ENCODE measurements around the gene AHSG. TPM values are rescaled to one million over a fixed set of nuclear protein-coding genes. Genes with fewer than 3 reads are reported as not detected.
A peak's percentile ranks its signal among the peaks of the same experiment; 100 is the strongest.
"Not testable (repeated sequence)": the region's sequence is repeated elsewhere in the genome, so short reads cannot be mapped to it uniquely, and the experiment has no call there.

Gene AHSG
- total and polyA plus RNA-seq, 10 donors = 0.30 TPM; not detected in 9

DNA sequence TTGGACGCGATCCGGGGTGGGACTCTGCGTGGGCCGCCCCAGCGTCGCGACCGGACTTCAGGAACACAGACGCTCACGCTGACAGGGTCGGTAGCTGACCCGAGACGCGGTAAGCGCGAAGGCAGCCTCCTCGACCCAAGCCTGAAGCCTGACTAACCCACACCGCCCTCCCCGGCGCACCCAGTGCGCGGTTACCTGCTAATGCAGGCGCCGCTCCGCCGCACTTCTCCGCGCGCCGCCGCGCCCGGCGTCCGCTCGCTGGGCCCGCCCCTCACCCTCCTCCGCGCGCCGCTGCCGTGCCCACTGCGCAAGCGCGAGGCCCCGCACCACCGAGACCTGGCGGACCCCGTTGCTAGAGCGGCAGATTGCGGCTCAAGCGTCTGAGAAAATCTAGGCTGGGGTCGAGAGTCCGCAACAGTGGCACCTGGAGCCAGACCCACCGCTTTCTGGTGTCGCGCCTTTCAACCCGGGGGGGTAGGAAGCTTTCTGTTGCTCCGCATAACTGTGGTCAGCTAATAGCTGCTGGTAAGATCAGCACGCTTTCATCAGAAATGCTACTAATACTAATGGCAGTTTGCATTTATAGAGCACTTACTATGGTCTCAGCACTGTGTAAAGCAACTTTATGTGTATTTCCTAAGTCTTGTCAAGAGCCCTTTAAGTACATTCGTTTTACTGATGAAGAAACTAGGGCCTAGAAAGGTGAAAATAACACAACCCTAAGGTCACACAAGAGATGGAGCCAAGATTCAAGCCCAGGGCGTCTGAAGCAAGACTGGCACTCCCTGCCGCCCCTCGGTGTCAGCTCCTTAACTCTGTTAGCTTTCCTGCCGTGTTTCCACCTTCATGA, 45.6 kb upstream of the AHSG start, which contains the start of gene TBCCD1:
TSS of gene TBCCD1 (minus strand) at position 268 of the 850 bp plus-strand sequence. CDS start 3,010 bp downstream, outside the sequence.
- TF ChIP-seq POLR2AphosphoS5 (IDR thresholded peaks at IDR 0.05) (peak; percentile 95 to 97 (median 96)), POLR2A (IDR thresholded peaks at IDR 0.05) (peak; percentile 16 to 94 (median 36))
- TF ChIP-seq, protein P1, sequence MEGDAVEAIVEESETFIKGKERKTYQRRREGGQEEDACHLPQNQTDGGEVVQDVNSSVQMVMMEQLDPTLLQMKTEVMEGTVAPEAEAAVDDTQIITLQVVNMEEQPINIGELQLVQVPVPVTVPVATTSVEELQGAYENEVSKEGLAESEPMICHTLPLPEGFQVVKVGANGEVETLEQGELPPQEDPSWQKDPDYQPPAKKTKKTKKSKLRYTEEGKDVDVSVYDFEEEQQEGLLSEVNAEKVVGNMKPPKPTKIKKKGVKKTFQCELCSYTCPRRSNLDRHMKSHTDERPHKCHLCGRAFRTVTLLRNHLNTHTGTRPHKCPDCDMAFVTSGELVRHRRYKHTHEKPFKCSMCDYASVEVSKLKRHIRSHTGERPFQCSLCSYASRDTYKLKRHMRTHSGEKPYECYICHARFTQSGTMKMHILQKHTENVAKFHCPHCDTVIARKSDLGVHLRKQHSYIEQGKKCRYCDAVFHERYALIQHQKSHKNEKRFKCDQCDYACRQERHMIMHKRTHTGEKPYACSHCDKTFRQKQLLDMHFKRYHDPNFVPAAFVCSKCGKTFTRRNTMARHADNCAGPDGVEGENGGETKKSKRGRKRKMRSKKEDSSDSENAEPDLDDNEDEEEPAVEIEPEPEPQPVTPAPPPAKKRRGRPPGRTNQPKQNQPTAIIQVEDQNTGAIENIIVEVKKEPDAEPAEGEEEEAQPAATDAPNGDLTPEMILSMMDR (IDR thresholded peaks at IDR 0.05 in 8 of 11, conservative IDR thresholded peaks at IDR 0.05 in 3 of 11) = peak in 1 of 11 experiments; percentile 17

DNA sequence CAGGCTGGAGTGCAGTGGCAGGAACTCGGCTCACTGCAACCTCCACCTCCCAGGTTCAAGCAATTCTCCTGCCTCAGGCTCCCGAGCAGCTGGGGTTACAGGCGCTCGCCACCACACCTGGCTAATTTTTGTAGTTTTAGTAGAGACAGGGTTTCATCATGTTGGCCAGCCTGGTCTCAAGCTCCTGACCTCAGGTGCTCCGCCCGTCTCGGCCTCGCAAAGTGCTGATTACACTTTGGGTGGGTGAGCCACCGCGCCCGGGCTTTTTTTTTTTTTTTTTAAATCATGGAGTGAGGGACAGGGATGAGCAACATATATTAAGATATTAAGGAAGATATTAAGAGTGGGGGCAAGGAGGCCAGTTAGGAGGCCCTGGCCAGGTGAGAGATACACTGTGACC, 43.5 kb upstream of the AHSG start:
- H3K27ac ChIP-seq = peak overlapping the region in 5 of 8 donors; percentile 90 to 97 (median 94)
- DNase-seq = peak; percentile 74
- peak overlapping the region in 7 of 8 donors; percentile 68 to 92 (median 82) for H3K4me3 ChIP-seq
- H3K9me3 ChIP-seq; intact Hi-C loops (cut with DNase I; ENCODE audit: low total_unique reads); H3K27me3 ChIP-seq (replicated peaks in 1 of 7): not testable (repeated sequence)
- H3K36me3 ChIP-seq = peaks cover 0 to 25% (median 17%) of the 10 kb centered on the region in 6 donors
- WGBS, 5 donors = 86 to 96% (median 92%) methylated on average over 11 of the region's 11 CpGs
- peaks cover 24 to 88% (median 58%) of the 10 kb centered on the region in 6 donors for H3K4me1 ChIP-seq

More for the DNA sequence above, 45.6 kb upstream of the AHSG start, which contains the start of gene TBCCD1:
- intact Hi-C loops (cut with DNase I; ENCODE audit: low total_unique reads) = no loop called here
- WGBS, 5 donors = 0 to 1% (median 0%) methylated on average over 16 to 66 of the region's 66 CpGs
- Histone ChIP-seq H3K27me3 (replicated peaks in 1 of 7) (no peaks in the 10 kb centered on the region), H3K4me3 (peak within 1 kb of the TSS; percentile 58 to 92 (median 72)), H3K9me3 (no peaks in the 10 kb centered on the region), H3K36me3 (peaks cover 0 to 22% (median under 1%) of the 10 kb centered on the region in 6 donors), H3K4me1 (peaks cover 29 to 88% (median 64%) of the 10 kb centered on the region in 6 donors), H3K27ac (peak within 1 kb of the TSS; percentile 57 to 94 (median 91))
- DNase-seq = peak; percentile 99

DNA sequence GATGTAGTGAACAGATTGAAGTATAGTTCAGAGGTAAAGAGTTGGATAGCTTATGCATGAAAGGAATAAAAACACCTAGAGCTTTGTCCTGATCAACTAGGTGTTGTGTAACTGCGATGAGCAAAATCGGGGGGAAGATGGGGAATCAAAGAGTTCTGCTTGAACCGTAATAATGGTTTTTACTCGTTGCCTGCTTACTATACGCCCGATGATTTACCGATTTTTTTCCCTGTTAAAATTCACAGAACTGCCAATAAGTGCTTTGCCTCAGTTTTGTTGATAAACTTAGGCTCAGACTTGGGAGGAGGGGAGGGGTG, 43.1 kb upstream of the AHSG start:
- WGBS, 5 donors = 5 to 13% (median 7%) methylated on average over 7 of the region's 7 CpGs
- Histone ChIP-seq H3K36me3 (peaks cover 0 to 28% (median 19%) of the 10 kb centered on the region in 6 donors), H3K27ac (peak overlapping the region; percentile 54 to 97 (median 93)), H3K27me3 (replicated peaks in 1 of 7) (no peaks in the 10 kb centered on the region), H3K9me3 (no peaks in the 10 kb centered on the region), H3K4me1 (peaks cover 27 to 88% (median 59%) of the 10 kb centered on the region in 6 donors), H3K4me3 (peak overlapping the region; percentile 39 to 92 (median 80))
- no peak for DNase-seq
- TF ChIP-seq, protein P1 (IDR thresholded peaks at IDR 0.05 in 8 of 11, conservative IDR thresholded peaks at IDR 0.05 in 3 of 11) = no peak
- TF ChIP-seq POLR2A (IDR thresholded peaks at IDR 0.05) (no peak), POLR2AphosphoS5 (IDR thresholded peaks at IDR 0.05) (no peak)
- intact Hi-C loops (cut with DNase I; ENCODE audit: low total_unique reads) = loop anchor here (10.0 kb wide), 1 partner anchor 215 kb away; the partner anchor contains the start of gene EIF4A2

- no peaks in the 10 kb centered on the region for H3K27me3 ChIP-seq (replicated peaks in 1 of 7)
- H3K4me1 ChIP-seq = peaks cover 27 to 87% (median 58%) of the 10 kb centered on the region in 6 donors
- peaks cover 0 to 34% (median 20%) of the 10 kb centered on the region in 6 donors for H3K36me3 ChIP-seq
- TF ChIP-seq, protein P1 (IDR thresholded peaks at IDR 0.05 in 8 of 11, conservative IDR thresholded peaks at IDR 0.05 in 3 of 11) = peak in 5 of 11 experiments; percentile 12 to 51 (median 38)
- peak; percentile 38 to 87 (median 59) for TF ChIP-seq POLR2A (IDR thresholded peaks at IDR 0.05)
- peak; percentile 92 to 95 (median 93) for TF ChIP-seq POLR2AphosphoS5 (IDR thresholded peaks at IDR 0.05)
- H3K9me3 ChIP-seq = no peaks in the 10 kb centered on the region
- peak; percentile 99 for DNase-seq
- H3K27ac ChIP-seq = peak within 1 kb of the TSS; percentile 87 to 97 (median 93)
- 0 to 1% (median 0%) methylated on average over 29 to 59 of the region's 59 CpGs for WGBS, 5 donors
- intact Hi-C loops (cut with DNase I; ENCODE audit: low total_unique reads) = loop anchor here (10.0 kb wide), 1 partner anchor 214 kb away; the partner anchor contains the start of gene EIF4A2
- peak within 1 kb of the TSS; percentile 68 to 92 (median 80) for H3K4me3 ChIP-seq
These were observed 42.5 kb upstream of the AHSG start, which contains the start of gene DNAJB11 for GRCh38 chr3:186570096-186570940. TSS of gene DNAJB11 (plus strand) at chr3:186570720. CDS start at chr3:186570898, 178 bp downstream.
